ENCODE measurements around the gene RPS19.
A peak's percentile ranks its signal among the peaks of the same experiment; 100 is the strongest.
"Not testable (repeated sequence)": the region's sequence is repeated elsewhere in the genome, so short reads cannot be mapped to it uniquely, and the experiment has no call there.

Gene RPS19

GRCh38 chr19:41853344-41853743 is 6.7 kb upstream of the RPS19 start:
- DNase-seq = no peak

- DNase-seq = no peak
Observed at GRCh38 chr19:41853768-41854167, 6.3 kb upstream of the RPS19 start.

- DNase-seq = no peak
Observed at GRCh38 chr19:41859213-41859617, 840 bp upstream of the RPS19 start.

GRCh38 chr19:41860419-41861115 is 512 bp downstream of the RPS19 start:
- peak; percentile 42 for DNase-seq

- no peak for DNase-seq
Observed at GRCh38 chr19:41861116-41861768, 1.2 kb downstream of the RPS19 start.

- DNase-seq = no peak
Observed at GRCh38 chr19:41861846-41862245, 1.8 kb downstream of the RPS19 start.

- DNase-seq = no peak
Observed at GRCh38 chr19:41862445-41862986, 2.5 kb downstream of the RPS19 start.

GRCh38 chr19:41863209-41863931 is 3.3 kb downstream of the RPS19 start:
- no peak for DNase-seq

- no peak for DNase-seq
Observed at GRCh38 chr19:41864374-41864773, 4.3 kb downstream of the RPS19 start.

- no peak for DNase-seq
Observed at GRCh38 chr19:41866284-41866683, 6.2 kb downstream of the RPS19 start.

GRCh38 chr19:41868120-41868988 is 8.3 kb downstream of the RPS19 start:
- no peak for DNase-seq

GRCh38 chr19:41868989-41869300 is 8.9 kb downstream of the RPS19 start:
- no peak for DNase-seq

- no peak for DNase-seq
Observed at GRCh38 chr19:41869374-41869955, 9.4 kb downstream of the RPS19 start.

- DNase-seq = no peak
Observed at GRCh38 chr19:41870401-41870873, 10.4 kb downstream of the RPS19 start.

GRCh38 chr19:41871573-41872383 is 11.7 kb downstream of the RPS19 start:
- no peak for DNase-seq

GRCh38 chr19:41872384-41872774 is 12.3 kb downstream of the RPS19 start:
- no peak for DNase-seq

GRCh38 chr19:41872775-41873647 is 13.0 kb downstream of the RPS19 start:
- peak; percentile 45 for DNase-seq

- DNase-seq = not testable (repeated sequence)
Observed at GRCh38 chr19:41875973-41876372, 15.9 kb downstream of the RPS19 start.

GRCh38 chr19:41876847-41877832 is 17.1 kb downstream of the RPS19 start, which contains the start of gene CD79A:
TSS of gene CD79A (plus strand) at chr19:41877279. CDS start at chr19:41877305, 26 bp downstream.
- no peak for DNase-seq

Data from right kidney (tissue), 1 donor.